ENCODE data around the gene RBM15. TPM values are rescaled to one million over a fixed set of nuclear protein-coding genes. Genes with fewer than 3 reads are reported as not detected.

RBM15 gene
- total RNA-seq, 4 donors from 2014 or later, result 39.3 to 69.7 (median 48.0) TPM

DNA sequence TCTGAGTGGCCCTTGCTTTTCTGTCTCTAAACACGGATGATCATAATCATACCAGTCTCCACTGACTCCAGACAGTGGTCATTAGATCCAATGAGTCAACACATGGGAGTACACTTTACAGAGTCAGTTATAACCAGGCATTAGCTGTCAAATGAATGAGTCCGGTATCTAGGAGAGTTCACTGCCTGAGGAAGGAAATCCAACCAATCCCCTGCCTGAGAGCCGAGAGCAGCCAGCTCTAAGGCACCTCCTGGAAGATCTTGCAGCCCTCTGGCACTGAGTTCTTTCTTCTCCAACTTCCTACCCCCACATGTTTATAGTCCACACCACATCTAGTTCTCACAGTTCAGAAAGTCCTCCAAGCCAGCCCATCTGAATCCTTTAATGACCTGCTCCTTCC is 29.4 kb upstream of the RBM15 start:
- in situ Hi-C loops (cut with MboI; ENCODE audit: low pct_ligation_motif_present in 1 of 4, low pct_unique_long_range_greater_than_20kb in 1 of 4, low sequenced_read_pairs in 3 of 4), result loop anchor here in 2 of 4 donors (5.0 to 25.0 kb wide), 2 partner anchors 107 to 153 kb away; partner anchors contain the start of gene PROK1 (in 1 of the 2)
- 65 to 87% methylated on average over 2 to 3 of the region's 3 CpGs for WGBS, 2 donors (ENCODE audit: low coverage in 1 of 2)
- intact Hi-C loops (cut with DNase I; ENCODE audit: low total_unique reads), result loop anchor here (10.0 kb wide), 1 partner anchor 145 kb away; the partner anchor contains the start of gene PROK1
- no peak for DNase-seq
- Histone ChIP-seq H3K4me1 (peaks cover 2 to 8% (median 5%) of the 10 kb centered on the region in 4 donors), H3K27ac (no peak overlapping the region), H3K36me3 (no peaks in the 10 kb centered on the region), H3K4me3 (no peak overlapping the region), H3K9me3 (no peaks in the 10 kb centered on the region), H3K27me3 (no peaks in the 10 kb centered on the region)
- TF ChIP-seq POLR2A (IDR thresholded peaks at IDR 0.05) (no peak), POLR2AphosphoS5 (IDR thresholded peaks at IDR 0.05) (no peak), EP300 (IDR thresholded peaks at IDR 0.05; ENCODE audit: low read depth) (no peak)
- TF ChIP-seq, protein P1, sequence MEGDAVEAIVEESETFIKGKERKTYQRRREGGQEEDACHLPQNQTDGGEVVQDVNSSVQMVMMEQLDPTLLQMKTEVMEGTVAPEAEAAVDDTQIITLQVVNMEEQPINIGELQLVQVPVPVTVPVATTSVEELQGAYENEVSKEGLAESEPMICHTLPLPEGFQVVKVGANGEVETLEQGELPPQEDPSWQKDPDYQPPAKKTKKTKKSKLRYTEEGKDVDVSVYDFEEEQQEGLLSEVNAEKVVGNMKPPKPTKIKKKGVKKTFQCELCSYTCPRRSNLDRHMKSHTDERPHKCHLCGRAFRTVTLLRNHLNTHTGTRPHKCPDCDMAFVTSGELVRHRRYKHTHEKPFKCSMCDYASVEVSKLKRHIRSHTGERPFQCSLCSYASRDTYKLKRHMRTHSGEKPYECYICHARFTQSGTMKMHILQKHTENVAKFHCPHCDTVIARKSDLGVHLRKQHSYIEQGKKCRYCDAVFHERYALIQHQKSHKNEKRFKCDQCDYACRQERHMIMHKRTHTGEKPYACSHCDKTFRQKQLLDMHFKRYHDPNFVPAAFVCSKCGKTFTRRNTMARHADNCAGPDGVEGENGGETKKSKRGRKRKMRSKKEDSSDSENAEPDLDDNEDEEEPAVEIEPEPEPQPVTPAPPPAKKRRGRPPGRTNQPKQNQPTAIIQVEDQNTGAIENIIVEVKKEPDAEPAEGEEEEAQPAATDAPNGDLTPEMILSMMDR (IDR thresholded peaks at IDR 0.05), result no peak

DNA sequence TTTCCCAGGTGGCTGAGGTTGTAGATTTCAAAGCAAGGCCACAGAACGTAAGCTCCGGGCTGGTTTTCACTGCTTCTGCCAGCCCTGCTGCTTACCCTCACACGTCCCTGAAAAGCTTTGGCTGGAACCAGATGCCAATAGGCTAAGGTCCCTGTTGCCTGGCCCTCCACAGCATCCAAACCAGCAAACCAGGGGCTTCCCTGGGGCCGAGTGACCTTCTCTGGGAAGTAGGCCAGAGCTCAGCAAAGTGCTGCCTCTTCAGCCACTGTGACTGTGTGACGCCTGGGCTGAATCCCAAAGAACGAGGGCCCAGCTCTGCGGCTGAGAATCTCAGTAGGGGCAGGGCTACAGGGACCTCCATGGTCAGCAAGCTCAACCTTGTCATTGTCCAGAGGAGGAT is 28.9 kb upstream of the RBM15 start:
- H3K4me3 ChIP-seq, result no peak overlapping the region
- DNase-seq, result no peak
- no peaks in the 10 kb centered on the region for H3K36me3 ChIP-seq
- WGBS, 2 donors (ENCODE audit: low coverage in 1 of 2), result 89% methylated on average over 4 of the region's 7 CpGs; no CpG with 5 or more reads in 1 of the 2 donors
- H3K4me1 ChIP-seq, result peaks cover 2 to 8% (median 5%) of the 10 kb centered on the region in 4 donors
- no peaks in the 10 kb centered on the region for H3K9me3 ChIP-seq
- H3K27ac ChIP-seq, result no peak overlapping the region
- in situ Hi-C loops (cut with MboI; ENCODE audit: low pct_ligation_motif_present in 1 of 4, low pct_unique_long_range_greater_than_20kb in 1 of 4, low sequenced_read_pairs in 3 of 4), result loop anchor here in 1 of 4 donors (5.0 to 25.0 kb wide), 2 partner anchors 108 to 152 kb away; partner anchors contain the start of gene PROK1
- intact Hi-C loops (cut with DNase I; ENCODE audit: low total_unique reads), result loop anchor here (10.0 kb wide), 1 partner anchor 145 kb away; the partner anchor contains the start of gene PROK1
- TF ChIP-seq POLR2AphosphoS5 (IDR thresholded peaks at IDR 0.05) (no peak), EP300 (IDR thresholded peaks at IDR 0.05; ENCODE audit: low read depth) (no peak), POLR2A (IDR thresholded peaks at IDR 0.05) (no peak)
- TF ChIP-seq, protein P1 (IDR thresholded peaks at IDR 0.05), result no peak
- H3K27me3 ChIP-seq, result no peaks in the 10 kb centered on the region

DNA sequence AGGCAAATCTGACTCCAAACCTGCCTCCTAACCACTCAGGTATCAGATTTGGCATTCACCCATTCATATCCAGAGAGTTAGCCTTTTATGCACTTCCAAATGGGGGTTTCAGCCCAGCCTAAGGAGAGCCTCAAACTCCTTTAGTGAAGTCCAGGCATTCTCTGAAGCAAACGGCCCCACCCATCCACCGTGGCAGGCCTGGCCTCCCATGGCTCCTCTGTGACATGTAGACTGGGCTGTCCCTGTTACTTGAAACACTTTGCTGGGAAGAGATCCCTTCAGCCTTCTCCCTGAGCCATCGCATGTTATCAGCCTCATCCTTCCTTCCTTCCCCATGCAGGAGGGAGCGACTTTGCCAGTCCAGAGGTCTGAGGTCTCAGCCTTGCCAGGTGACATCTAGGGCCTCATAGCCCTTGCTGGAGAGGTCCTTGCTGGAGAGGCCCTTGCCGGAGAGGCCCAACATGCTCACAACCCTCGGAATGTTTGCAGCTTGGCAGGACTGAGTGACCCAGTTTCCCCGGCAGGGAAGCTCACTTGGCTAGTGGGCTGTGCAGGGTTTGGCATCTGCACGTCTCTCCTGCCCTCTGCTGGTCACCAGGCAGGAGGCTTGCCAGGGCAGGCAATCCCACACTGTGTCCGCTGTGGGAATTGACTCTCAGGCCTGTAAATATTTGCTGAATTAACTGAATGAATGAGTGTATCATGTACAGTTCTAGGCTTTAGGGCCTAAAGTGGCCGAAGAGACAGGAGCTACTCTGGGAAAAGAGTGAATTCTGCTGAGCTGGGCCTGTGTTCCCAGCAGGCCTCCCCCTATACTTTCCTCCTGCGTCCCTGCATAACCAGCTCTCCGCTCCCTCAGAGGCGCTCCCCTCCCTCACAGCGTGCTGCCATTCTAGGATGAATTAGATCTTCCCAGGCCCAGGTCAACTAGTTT is 26.7 kb upstream of the RBM15 start:
- H3K4me3 ChIP-seq, result no peak overlapping the region
- in situ Hi-C loops (cut with MboI; ENCODE audit: low pct_ligation_motif_present in 1 of 4, low pct_unique_long_range_greater_than_20kb in 1 of 4, low sequenced_read_pairs in 3 of 4), result loop anchor here in 1 of 4 donors (5.0 to 25.0 kb wide), 2 partner anchors 110 to 150 kb away; partner anchors contain the start of gene PROK1
- H3K4me1 ChIP-seq, result peaks cover 2 to 8% (median 5%) of the 10 kb centered on the region in 4 donors
- H3K27ac ChIP-seq, result no peak overlapping the region
- intact Hi-C loops (cut with DNase I; ENCODE audit: low total_unique reads), result loop anchor here (2.0 to 10.0 kb wide), 2 partner anchors 110 to 142 kb away; partner anchors contain the start of gene PROK1
- TF ChIP-seq POLR2A (IDR thresholded peaks at IDR 0.05) (no peak), POLR2AphosphoS5 (IDR thresholded peaks at IDR 0.05) (no peak)
- TF ChIP-seq, protein P1 (IDR thresholded peaks at IDR 0.05), result peak; percentile 89 to 95 (median 90)
- 44 to 96% methylated on average over 4 to 12 of the region's 14 CpGs for WGBS, 2 donors (ENCODE audit: low coverage in 1 of 2)
- H3K9me3 ChIP-seq, result no peaks in the 10 kb centered on the region
- DNase-seq, result peak; percentile 82
- H3K27me3 ChIP-seq, result no peaks in the 10 kb centered on the region
- no peaks in the 10 kb centered on the region for H3K36me3 ChIP-seq

DNA sequence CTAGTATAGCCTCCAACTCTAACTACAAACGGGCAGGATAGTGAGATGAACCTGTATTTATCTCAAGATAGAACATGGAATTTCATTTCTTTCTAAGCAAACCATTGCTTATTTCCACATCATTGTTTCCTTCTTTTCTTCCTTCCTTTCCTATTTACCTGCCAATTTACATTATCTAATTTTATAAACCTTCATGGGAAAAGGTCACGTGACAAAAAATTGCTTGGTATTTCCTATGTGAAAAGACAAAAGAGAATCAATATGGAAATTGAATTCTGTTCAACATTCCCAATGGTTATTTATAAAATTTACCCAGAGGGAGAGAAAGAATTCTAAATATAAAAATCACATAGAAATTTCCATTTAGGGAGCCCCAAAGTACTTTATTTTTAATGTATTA is 22.4 kb upstream of the RBM15 start:
- Histone ChIP-seq H3K27me3 (no peaks in the 10 kb centered on the region), H3K27ac (no peak overlapping the region), H3K36me3 (no peaks in the 10 kb centered on the region), H3K4me1 (peaks cover 2 to 16% (median 7%) of the 10 kb centered on the region in 4 donors), H3K4me3 (no peak overlapping the region), H3K9me3 (no peaks in the 10 kb centered on the region)
- no peak for TF ChIP-seq POLR2AphosphoS5 (IDR thresholded peaks at IDR 0.05)
- TF ChIP-seq EP300 (IDR thresholded peaks at IDR 0.05; ENCODE audit: low read depth), result no peak
- TF ChIP-seq POLR2A (IDR thresholded peaks at IDR 0.05), result no peak
- TF ChIP-seq, protein P1 (IDR thresholded peaks at IDR 0.05), result no peak
- in situ Hi-C loops (cut with MboI; ENCODE audit: low pct_ligation_motif_present in 1 of 4, low pct_unique_long_range_greater_than_20kb in 1 of 4, low sequenced_read_pairs in 3 of 4), result loop anchor here in 2 of 4 donors (5.0 to 25.0 kb wide), 2 partner anchors 114 to 146 kb away; partner anchors contain the start of gene PROK1 (in 1 of the 2)
- intact Hi-C loops (cut with DNase I; ENCODE audit: low total_unique reads), result loop anchor here (10.0 kb wide), 1 partner anchor 138 kb away; the partner anchor contains the start of gene PROK1
- WGBS, 2 donors (ENCODE audit: low coverage in 1 of 2), result 78 to 80% methylated on average over 2 of the region's 2 CpGs
- no peak for DNase-seq

All from transverse colon (tissue), 4 donors.